ENCODE results near the gene MRPL28.
A peak's percentile ranks its signal among the peaks of the same experiment; 100 is the strongest.
"Not testable (repeated sequence)": the region's sequence is repeated elsewhere in the genome, so short reads cannot be mapped to it uniquely, and the experiment has no call there.

MRPL28 gene

DNA sequence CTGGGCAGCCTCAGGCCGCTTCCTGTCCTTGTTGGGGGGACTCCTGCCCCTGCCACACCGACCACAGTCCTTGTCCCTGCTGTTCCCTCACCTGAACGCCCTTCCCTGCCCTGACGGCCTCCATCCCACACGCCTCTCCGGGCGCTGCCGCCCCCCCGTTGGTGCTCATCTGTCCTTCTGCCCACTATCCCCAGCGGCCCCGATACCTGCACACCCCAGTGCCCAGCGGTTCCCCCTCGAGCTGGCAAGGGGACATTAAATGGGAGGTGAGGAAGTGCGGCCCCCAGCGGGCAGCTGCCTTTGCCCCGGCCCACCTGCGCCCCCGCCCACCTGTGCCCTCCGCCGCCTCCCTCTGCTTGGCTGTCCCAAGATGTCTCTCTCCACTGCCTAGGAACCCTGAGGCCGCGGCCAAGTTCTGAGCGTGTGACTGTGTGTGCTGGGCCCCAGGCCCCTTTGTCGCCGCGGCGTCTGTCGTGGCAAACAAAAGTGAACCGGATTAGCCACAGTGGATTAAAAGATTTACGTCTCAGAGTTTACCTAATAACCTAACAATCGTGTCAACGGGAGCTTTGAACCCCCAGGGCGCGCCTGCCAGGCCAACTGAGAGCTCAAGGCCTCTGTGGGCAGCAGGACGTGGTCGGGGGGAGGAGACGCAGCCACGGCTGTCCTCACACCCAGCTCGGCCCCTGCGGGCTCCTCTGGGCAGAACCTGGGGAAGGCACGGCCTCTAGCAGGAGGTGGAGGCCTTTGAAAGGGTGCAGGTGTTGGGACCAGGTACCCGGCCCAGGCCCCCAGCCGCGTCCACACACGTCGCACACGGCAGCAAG is 10.3 kb downstream of the MRPL28 start:
- DNase-seq (ENCODE audit: low spot score) = no peak

DNA sequence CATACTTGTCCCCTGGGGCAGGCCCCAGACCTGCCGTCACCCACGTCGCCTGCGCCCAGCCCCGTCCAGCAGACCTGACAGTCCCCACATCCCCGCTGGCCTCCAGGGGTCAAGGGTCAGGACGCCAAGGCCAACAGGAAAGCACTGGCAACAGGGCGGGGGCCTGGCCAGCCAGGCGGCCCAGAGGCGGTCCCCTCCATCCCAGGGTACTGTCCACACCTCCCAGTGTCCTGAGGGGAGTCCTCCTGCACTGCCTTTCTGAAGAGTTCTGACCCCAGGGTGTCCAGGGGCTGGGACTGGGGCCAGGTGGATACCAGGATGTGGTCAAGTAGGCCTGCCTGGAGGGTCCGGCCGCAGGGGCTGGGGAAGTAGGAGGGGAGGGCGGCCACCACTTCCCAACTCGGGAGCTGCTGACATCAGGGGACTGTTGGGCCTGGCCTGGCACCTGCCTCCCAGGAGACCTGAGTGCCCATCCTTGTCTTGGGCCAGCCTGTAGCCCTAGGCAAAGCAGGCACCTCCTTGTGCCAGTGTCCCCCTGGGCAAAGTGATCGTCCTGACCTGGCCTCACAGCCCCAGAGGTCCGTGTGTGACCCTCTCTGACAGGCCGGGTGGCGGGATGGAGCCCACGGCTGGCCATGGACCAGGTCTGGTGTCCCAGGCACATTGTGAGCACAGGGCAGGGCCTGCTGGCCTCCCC is 11.1 kb downstream of the MRPL28 start:
- DNase-seq (ENCODE audit: low spot score) = no peak

DNA sequence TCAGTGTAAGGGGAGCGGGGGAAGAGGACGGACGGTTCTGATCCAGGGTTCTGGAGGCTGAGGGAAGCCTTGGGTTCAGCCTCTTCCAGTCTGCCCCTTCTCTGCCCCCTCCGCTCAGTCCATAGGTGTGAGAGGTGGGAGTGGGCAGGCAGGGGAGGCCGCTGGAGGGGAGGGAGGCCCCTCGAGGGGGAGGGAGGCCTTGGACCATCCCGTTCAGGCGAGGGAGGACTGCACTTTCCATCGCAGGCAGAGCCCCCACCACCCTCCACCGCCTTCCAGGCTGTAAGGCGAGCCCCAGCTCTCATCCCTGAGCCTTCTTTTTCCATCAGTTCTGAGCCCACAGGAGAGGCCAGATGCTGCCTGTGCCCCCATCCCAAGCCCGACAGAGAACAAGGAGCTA is 13.6 kb downstream of the MRPL28 start:
- no peak for DNase-seq (ENCODE audit: low spot score)

DNA sequence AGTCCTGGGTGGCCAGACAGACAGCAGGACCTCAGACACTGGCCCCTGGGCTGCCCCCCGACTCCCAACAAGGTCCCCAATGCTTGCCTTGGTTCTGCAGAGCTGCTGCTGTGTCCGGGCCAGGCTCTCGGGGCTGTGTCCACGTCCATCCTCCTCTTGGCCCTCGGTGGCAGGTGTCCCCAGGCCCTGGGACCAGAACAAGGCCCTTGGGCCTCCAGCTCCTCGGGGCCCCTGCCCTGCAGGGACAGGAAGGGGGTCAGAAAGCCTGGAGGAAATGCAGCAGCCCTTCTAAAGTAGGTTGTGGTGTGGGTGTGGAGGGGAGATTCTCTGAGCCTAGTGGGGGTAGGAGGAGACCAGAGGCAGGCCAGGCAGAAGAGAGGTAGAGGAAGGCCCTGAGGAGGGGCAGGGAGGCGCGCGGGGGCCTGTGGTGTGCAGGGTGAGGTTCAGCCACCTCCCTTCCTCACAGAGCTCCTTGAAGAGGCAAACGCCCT is 15.3 kb downstream of the MRPL28 start:
- no peak for DNase-seq (ENCODE audit: low spot score)

DNA sequence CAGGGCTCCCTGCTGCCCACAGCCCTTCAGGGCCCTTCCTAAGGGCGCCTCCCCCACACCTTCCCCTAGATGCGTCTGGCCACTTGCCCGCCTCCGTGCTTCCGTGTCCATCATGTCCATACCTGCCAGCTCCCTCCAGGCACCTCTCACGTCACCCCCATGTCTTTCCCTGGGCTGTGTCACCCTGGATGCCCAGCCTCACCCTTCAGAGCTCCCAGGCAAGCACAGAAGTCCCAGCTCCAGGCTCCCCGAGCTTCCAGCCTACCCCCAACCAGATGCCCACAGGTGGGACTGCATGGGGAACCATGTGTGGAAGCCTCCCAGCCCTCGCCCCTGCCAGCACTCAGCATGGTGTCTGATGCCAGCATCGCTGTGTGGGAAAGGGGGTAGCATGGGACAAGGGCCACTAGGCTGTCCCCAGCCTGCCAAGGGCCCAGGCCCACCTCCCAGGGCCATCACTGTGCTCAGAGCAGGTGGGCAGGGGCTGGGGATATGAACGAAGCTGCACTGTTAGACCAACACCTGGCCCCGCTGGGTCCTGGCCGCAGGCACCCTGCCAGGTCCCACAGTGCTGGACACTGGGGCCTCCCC is 16.0 kb downstream of the MRPL28 start:
- no peak for DNase-seq (ENCODE audit: low spot score)

DNA sequence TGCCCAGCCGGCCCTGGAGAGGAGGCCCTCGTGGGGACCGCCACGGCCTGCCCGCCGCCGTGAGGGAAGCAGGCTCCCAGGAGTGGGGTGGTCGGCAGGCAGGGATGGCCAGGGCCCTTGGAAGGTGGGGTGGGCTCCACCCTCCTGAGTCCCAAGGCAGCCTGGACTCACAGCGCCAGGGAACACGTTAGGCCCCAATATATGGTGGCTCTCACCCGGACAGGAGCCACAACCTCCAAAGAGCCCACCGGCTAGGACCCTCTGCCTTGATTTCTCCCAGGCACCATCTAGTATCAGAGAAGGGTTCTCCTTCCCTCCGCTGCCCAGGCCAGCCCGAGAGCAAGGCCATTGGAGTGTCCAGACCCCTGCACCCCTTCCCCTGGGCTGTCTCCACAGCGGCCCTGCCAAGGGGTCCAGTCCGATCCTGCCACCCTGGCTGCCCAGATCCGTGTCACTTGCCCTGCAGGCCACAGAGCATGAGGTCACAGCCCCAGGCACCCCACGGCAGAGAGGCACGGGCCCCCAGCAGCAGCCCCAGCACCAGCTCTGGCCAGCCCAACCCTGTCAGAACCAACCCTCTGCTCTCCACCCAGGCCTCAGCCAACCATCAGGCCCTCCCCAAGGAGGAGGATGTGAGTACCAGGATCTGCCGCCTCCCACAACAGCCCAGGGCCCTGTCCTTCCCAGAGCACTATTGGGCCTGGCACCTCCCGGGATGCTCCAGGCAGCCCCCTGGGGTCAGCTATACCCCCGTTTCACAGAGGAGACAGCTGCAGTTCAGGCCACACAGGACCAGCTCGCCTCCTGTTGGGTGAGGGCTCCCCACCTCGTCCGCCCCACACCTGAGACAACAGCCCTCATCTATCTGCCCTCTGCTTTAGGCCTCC is 16.7 kb downstream of the MRPL28 start:
- no peak for DNase-seq (ENCODE audit: low spot score)

DNA sequence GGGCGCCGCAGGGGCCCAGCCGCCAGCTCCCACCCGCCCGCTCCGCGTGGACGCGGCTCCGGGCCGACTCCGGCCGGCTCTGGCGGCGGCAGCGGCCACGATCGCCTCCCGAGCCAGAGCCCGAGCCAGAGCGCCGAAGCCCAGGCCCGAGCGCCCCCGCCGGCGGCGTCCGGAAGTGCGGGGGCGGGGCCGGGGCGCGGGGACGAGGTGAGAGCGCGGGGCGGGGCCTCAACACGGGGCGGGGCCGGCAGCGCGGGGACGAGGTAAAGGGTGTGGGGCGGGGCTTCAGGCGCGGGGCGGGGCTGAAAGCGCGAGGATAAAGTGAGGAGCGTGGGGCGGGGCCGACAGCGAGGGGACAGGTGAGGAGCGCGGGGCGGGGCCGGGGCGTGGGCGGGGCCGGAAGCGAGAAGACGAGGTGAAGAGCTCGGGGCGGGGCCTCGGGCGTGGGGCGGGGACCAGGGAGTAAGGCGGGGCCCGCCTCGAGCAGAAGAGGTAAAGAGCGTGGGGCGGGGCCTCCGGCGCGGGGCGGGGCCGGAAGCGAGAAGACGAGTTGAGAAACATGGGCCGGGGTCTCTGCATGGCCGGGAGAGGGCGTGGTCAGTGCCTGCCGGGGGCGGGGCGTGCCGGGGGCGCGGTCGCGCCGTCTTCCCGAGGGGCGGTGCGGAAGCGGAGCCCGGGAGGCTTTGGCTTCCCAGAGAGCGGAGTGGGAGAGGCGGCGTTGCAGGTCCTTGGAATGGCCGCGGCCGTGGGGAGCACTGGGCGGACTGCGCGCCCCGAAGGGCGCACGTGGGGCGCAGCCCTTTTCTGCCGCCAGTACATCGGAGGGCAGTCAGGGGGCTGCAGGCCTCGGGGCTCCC is 17.6 kb downstream of the MRPL28 start, which contains the start of gene AXIN1:
Gene AXIN1 (minus strand): TSS at position 177 of the 857 bp plus-strand sequence. CDS start 5,698 bp downstream, outside the sequence.
- DNase-seq (ENCODE audit: low spot score) = peak; percentile 95

DNA sequence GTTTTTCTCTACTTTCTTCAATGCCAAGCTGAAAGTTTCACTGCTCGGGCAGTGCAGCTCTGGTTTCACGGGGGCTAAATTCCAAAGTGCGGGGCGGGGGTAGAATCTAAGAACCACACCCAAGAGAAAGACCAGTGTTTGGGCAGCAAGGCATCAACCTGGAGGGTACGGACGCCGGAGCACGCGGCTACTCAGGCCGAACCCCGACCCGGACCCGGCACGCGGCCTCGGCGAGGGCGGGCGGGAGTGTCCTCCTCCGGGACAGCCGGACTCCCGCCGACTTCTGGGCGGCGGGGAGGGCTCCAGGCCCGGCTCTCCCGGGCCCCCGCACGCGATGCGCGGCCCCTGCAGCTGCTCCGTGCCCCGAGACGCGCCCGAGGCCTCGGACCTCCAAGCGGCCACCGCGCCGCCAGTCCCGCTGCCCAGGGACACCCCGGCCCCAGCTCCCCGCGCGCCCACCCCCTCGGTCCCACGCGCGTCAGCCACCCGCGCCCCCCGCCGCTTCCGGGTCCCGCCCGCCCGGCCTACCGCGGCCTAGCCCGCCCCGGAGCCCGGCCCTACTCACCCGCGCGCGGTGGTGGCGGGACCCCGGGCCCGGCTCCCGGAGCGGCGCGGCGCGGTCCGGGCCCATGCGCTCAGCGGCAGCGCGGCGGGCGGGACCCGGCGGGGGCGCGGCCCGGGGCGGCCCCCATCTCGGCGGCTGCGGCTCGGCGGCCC is 18.4 kb downstream of the MRPL28 start:
- DNase-seq (ENCODE audit: low spot score) = no peak

DNA sequence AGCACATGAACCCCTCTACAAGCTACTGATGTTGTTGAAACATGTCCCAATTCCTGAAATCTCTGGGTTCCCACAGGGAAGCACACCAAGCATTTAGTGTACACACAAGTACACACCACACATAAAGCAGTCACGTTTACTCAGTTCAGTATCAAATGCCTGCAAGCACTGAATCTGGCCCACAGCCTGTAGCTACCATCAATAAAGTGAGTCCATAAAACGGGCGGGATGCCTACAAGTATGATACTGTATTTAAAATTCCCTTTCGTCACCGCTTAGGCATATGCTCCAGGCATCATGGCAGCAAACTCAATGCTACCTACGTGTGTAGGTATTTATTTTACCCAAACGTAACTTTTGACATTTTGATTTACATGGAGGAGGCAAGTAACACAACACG is 20.1 kb downstream of the MRPL28 start:
- DNase-seq (ENCODE audit: low spot score) = no peak

DNA sequence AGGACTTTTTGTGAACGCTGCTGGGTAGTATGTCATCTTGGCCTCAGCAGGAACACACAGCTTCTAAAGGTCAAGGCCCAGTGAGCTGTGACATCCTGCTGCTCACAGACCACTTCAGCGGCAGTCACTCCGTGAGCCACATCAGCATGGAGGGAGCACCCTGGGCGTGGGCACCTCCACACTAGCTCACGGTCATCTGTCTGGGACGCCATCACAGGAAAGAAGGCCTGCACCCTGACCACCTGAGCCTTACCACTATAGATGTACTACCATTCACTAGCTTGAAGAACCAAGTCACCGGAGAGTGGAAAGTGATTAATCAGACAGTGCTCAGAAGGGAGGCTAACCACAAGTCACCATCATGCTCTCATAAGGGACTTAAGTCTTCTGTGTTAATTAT is 21.1 kb downstream of the MRPL28 start:
- no peak for DNase-seq (ENCODE audit: low spot score)

DNA sequence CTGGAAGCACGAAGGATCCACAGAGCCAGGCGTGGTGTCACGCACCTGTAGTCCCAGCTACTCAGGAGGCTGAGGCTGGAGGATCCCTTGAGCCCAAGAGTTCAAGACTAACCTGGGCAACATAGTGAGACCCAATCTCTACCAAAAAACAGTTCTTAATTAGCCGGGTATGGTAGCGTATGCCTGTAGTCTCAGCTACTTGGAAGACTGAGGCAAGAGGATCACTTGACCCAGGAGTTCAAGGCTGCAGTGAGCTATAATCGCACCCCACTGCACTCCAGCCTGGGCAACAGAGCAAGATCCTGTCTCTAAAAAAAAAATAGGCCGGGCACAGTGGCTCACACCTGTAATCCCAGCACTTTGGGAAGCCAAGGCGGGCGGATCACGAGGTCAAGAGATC is 21.8 kb downstream of the MRPL28 start:
- not testable (repeated sequence) for DNase-seq (ENCODE audit: low spot score)

DNA sequence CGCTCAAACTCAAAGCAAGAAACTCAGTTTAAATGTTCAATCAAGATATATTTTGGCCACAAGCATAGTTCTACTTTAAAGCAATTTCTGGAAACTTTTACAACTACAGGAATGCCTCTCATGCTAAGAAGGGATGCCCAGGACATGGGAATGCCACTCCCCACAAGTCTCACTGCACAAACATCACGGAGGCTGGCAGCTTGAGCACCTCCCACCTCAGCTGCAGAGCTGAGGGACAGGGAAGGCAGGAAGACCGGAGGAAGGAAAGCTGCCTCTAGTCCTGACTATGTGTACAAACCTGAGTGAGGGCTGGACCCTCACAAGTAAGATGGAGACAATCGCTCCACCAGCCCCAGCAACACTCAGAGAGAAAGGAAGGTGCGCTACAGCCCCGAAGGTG is 23.1 kb downstream of the MRPL28 start:
- DNase-seq (ENCODE audit: low spot score) = no peak

DNA sequence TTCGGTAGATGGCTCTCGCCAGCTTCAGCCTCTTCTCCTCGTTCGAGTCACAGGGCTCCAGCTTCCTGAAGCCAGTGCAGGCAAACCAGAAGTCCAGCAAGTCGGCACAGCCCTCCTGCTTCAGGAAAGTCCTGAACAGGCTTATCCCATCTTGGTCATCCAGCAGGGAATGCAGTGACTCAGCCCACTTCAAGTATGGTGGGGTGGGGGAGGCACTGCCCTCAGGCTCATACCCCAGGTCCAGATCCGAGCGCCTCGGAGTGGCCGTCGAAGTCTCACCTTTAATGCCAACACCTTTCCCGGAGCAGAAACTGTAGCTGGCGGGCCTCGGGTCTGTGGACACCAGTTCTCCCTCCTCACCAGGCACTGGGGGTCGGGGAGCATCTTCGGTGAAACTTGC is 23.8 kb downstream of the MRPL28 start:
- no peak for DNase-seq (ENCODE audit: low spot score)

DNA sequence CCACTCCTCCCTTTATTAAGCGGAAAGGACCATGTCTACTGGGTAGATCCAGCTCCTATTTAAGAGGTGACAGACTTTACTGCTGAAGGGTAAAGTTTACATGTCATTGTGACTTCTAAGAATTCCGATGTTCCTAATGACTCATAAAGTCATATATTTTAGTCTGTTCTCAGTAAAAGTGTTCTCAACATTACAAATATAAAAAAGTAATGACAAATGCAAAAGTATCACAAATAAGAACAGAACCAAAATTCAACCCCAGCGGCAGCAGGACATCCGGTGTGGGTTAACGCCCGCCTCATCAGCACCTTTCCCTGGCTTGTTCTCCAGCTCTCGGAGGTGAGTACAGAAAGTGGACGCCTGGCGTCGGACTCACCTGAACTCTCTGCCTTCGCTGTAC is 24.6 kb downstream of the MRPL28 start:
- no peak for DNase-seq (ENCODE audit: low spot score)

DNA sequence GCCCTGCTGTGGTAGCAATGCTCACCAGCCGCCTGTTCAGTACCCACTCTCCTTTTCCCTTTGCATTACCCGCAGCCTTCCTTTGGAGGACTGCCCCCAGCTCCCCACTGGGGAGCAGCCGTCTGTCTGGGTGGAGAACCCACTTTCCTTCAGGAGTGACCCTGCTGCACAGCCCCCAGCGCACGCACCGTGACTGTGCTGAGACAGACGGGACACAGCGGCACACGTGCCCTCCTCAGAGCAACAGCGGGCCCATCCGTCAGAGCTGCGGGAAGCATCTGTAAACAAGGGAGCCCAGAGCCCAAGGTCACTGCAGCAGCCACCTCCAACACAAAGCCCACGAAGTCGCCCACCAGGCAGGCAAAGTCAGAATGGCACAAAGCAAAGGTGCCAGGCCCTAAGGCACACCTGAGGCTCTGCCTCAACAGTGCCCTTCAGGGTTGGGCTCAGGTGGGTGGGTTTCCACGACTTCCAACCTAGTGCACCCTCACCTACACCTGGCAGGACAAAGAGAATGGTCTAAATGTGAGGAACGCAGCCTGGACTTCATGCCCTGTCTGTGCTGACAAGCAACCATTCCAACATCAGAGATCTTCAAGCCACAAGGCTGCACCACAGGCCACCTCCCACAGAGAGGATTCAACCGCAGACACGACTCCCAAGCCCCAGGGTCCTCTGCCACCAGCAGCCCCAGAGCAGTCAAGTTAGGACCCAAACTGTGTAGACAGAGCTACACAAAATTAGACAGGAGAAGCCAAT is 27.7 kb downstream of the MRPL28 start:
- no peak for DNase-seq (ENCODE audit: low spot score)

DNA sequence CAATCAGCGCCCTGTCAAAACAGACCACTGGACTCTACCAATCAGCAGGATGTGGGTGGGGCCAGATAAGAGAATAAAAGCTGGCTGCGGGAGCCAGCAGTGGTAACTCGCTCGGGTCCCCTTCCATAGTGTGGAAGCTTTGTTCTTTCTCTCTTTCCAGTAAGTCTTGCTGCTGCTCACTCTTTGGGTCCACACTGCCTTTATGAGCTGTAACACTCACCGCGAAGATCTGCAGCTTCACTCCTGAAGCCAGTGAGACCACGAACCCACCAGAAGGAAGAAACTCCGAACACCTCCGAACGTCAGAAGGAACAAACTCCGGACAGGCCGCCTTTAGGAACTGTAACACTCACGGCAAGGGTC is 28.4 kb downstream of the MRPL28 start:
- not testable (repeated sequence) for DNase-seq (ENCODE audit: low spot score)

DNA sequence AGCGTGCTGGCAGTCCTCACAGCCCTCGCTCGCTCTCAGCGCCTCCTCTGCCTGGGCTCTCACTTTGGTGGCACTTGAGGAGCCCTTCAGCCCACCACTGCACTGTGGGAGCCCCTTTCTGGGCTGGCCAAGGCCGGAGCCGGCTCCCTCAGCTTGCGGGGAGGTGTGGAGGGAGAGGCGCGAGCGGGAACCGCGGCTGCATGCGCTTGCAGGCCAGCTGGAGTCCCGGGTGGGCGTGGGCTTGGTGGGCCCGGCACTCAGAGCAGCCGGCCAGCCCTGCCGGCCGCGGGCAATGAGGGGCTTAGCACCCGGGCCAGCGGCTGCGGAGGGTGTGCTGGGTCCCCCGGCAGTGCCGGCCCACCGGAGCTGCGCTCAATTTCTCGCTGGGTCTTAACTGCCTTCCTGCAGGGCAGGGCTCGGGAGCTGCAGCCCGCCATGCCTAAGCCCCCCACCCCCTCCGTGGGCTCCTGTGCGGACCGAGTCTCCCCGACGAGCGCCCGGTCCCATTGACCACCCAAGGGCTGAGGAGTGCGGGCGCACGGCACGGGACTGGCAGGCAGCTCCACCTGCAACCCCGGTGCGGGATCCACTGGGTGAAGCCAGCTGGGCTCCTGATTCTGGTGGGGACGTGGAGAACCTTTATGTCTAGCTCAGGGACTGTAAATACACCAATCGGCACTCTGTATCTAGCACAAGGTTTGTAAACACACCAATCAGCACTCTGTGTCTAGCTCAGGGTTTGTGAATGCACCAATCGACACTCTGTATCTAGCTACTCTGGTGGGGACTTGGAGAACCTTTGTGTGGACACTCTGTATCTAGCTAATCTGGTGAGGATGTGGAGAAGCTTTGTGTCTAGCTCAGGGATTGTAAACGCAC is 29.0 kb downstream of the MRPL28 start:
- not testable (repeated sequence) for DNase-seq (ENCODE audit: low spot score)

DNA sequence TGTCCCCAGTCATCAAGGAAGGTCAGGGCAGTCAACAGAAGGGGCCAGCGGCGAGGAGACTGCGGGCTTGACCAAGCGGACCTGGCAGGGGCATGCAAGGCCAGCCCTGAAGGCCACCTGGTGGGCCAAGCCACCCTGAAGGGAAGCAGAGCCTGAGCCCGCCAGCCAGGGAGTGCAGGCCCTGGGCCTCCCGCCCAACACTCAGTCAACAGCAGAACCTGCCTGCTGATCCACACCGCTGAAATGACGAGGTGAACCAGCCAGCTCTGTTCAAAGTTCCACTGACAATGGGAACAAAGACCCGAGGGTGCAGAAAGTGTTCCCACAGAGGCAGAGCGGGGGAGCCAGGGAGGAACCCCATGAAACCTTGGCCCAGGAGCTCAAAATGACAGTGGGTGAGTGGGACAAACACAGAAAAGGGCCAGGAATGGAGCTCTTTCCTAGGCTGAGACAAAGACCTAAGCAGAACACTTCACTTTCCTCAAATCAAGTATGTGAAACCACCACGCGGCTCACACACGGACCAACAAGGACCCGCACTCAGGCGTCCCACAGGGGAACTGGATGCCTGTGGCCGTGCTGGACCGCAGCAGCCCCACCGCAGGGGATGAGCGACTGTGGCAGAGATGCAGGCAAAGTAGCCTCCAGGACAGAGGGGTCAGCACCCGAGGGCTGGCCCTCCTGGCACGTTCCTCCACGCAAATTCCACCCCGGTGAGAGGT is 29.8 kb downstream of the MRPL28 start:
- no peak for DNase-seq (ENCODE audit: low spot score)
